Measurements from ENCODE around the gene NDE1. TPM values are rescaled to one million over a fixed set of nuclear protein-coding genes. Genes with fewer than 3 reads are reported as not detected.

Gene NDE1
- total RNA-seq, 1 donor from 2014 or later: 12.4 TPM

- TF ChIP-seq, protein P1, sequence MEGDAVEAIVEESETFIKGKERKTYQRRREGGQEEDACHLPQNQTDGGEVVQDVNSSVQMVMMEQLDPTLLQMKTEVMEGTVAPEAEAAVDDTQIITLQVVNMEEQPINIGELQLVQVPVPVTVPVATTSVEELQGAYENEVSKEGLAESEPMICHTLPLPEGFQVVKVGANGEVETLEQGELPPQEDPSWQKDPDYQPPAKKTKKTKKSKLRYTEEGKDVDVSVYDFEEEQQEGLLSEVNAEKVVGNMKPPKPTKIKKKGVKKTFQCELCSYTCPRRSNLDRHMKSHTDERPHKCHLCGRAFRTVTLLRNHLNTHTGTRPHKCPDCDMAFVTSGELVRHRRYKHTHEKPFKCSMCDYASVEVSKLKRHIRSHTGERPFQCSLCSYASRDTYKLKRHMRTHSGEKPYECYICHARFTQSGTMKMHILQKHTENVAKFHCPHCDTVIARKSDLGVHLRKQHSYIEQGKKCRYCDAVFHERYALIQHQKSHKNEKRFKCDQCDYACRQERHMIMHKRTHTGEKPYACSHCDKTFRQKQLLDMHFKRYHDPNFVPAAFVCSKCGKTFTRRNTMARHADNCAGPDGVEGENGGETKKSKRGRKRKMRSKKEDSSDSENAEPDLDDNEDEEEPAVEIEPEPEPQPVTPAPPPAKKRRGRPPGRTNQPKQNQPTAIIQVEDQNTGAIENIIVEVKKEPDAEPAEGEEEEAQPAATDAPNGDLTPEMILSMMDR (IDR thresholded peaks at IDR 0.05; ENCODE audit: partially characterized antibody, unreplicated experiment): no peak
- no peak for DNase-seq
- H3K4me3 Mint-ChIP-seq (ENCODE audit: unreplicated experiment): no peak overlapping the region
- H3K27me3 Mint-ChIP-seq (ENCODE audit: unreplicated experiment): peaks cover 4% of the 10 kb centered on the region
- H3K9me3 Mint-ChIP-seq (ENCODE audit: unreplicated experiment): no peaks in the 10 kb centered on the region
- no peak overlapping the region for H3K27ac Mint-ChIP-seq (ENCODE audit: unreplicated experiment)
- no peaks in the 10 kb centered on the region for H3K4me1 Mint-ChIP-seq (ENCODE audit: low read depth, unreplicated experiment)
- H3K36me3 Mint-ChIP-seq (ENCODE audit: unreplicated experiment): no peaks in the 10 kb centered on the region
Measured at GRCh38 chr16:15715221-15715620, 65.2 kb downstream of the NDE1 start.

DNA sequence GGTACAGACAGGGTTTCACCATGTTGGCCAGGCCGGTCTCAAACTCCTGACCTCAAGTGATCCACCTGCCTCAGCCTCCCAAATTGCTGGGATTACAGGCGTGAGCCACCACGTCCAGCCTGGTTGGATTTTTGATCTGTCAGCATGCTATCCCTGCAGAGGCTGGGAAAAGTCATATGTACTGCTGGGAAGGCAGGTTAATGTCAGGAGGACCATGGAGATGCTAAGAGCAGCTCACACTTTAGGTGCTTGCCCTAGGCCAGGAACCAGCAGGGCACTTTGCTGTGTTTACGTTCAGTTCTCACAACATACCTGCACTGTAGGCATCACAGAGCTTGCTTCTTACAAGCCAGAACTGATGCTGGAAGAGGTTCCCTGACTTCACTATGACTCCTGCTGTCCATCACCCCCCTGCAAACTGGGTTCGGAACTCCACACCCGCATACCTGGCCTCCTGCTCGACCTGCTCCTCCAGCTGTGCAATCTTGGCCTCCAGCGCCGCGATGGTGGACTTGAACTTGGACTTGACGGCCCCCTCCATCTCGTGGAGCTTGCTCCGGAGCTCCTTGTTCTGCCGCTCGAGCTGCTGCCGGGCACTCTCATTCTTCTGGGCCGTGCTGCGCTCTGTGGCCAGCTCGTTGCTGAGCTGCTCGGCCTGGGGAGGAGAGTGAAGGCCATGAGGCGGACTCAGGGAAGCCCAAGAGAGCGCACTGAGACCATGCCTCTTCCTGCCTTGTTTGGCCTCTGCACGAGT, 66.8 kb downstream of the NDE1 start:
- no peaks in the 10 kb centered on the region for H3K9me3 Mint-ChIP-seq (ENCODE audit: unreplicated experiment)
- H3K4me1 Mint-ChIP-seq (ENCODE audit: low read depth, unreplicated experiment): no peaks in the 10 kb centered on the region
- TF ChIP-seq, protein P1 (IDR thresholded peaks at IDR 0.05; ENCODE audit: partially characterized antibody, unreplicated experiment): no peak
- H3K36me3 Mint-ChIP-seq (ENCODE audit: unreplicated experiment): no peaks in the 10 kb centered on the region
- no peak for DNase-seq
- H3K4me3 Mint-ChIP-seq (ENCODE audit: unreplicated experiment): no peak overlapping the region
- H3K27me3 Mint-ChIP-seq (ENCODE audit: unreplicated experiment): peaks cover 3% of the 10 kb centered on the region
- no peak overlapping the region for H3K27ac Mint-ChIP-seq (ENCODE audit: unreplicated experiment)

- H3K27ac Mint-ChIP-seq (ENCODE audit: unreplicated experiment): no peak overlapping the region
- H3K4me3 Mint-ChIP-seq (ENCODE audit: unreplicated experiment): no peak overlapping the region
- DNase-seq: no peak
- no peaks in the 10 kb centered on the region for H3K4me1 Mint-ChIP-seq (ENCODE audit: low read depth, unreplicated experiment)
- H3K36me3 Mint-ChIP-seq (ENCODE audit: unreplicated experiment): no peaks in the 10 kb centered on the region
- H3K27me3 Mint-ChIP-seq (ENCODE audit: unreplicated experiment): peaks cover 2% of the 10 kb centered on the region
- no peaks in the 10 kb centered on the region for H3K9me3 Mint-ChIP-seq (ENCODE audit: unreplicated experiment)
- TF ChIP-seq, protein P1 (IDR thresholded peaks at IDR 0.05; ENCODE audit: partially characterized antibody, unreplicated experiment): no peak
Measured at GRCh38 chr16:15721018-15721417, 71.0 kb downstream of the NDE1 start.

GRCh38 chr16:15723808-15724207, 73.8 kb downstream of the NDE1 start:
- H3K27ac Mint-ChIP-seq (ENCODE audit: unreplicated experiment): no peak overlapping the region
- no peak overlapping the region for H3K4me3 Mint-ChIP-seq (ENCODE audit: unreplicated experiment)
- no peak for DNase-seq
- TF ChIP-seq, protein P1 (IDR thresholded peaks at IDR 0.05; ENCODE audit: partially characterized antibody, unreplicated experiment): no peak
- H3K9me3 Mint-ChIP-seq (ENCODE audit: unreplicated experiment): no peaks in the 10 kb centered on the region
- H3K36me3 Mint-ChIP-seq (ENCODE audit: unreplicated experiment): no peaks in the 10 kb centered on the region
- peaks cover 4% of the 10 kb centered on the region for H3K27me3 Mint-ChIP-seq (ENCODE audit: unreplicated experiment)
- no peaks in the 10 kb centered on the region for H3K4me1 Mint-ChIP-seq (ENCODE audit: low read depth, unreplicated experiment)

DNA sequence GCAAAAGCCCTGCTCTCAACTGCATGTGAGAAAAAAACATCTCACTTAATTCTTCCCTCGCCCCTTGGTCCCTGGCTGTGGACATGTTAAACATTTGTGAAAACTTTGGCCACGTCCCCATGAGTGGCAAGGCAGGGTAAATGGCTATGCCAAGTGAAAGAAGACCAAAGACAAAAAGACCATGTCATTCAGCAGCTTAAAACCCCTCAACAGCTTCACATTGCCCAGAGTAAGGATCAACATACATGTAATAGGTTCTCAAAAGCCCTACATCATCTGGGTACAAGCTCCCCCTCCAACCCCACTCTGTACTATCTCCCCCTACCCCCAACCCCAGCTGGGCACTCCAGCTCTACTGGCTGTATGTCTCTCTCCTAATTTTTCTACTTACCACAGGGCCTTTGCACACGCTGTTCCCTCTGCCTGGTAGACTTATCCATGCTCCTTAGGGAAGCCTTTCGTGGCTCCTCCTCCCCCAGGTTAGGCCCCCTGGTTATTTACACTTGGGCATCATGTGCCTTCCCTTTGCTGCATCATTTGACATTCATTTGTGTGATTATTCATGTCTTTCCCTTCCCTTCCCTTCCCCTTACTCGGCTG, 75.7 kb downstream of the NDE1 start:
- H3K27ac Mint-ChIP-seq (ENCODE audit: unreplicated experiment): no peak overlapping the region
- H3K36me3 Mint-ChIP-seq (ENCODE audit: unreplicated experiment): no peaks in the 10 kb centered on the region
- H3K4me1 Mint-ChIP-seq (ENCODE audit: low read depth, unreplicated experiment): no peaks in the 10 kb centered on the region
- peaks cover 2% of the 10 kb centered on the region for H3K27me3 Mint-ChIP-seq (ENCODE audit: unreplicated experiment)
- no peaks in the 10 kb centered on the region for H3K9me3 Mint-ChIP-seq (ENCODE audit: unreplicated experiment)
- no peak overlapping the region for H3K4me3 Mint-ChIP-seq (ENCODE audit: unreplicated experiment)
- DNase-seq: no peak
- TF ChIP-seq, protein P1 (IDR thresholded peaks at IDR 0.05; ENCODE audit: partially characterized antibody, unreplicated experiment): no peak
